ENCODE data around the gene INHBC.

INHBC gene

DNA sequence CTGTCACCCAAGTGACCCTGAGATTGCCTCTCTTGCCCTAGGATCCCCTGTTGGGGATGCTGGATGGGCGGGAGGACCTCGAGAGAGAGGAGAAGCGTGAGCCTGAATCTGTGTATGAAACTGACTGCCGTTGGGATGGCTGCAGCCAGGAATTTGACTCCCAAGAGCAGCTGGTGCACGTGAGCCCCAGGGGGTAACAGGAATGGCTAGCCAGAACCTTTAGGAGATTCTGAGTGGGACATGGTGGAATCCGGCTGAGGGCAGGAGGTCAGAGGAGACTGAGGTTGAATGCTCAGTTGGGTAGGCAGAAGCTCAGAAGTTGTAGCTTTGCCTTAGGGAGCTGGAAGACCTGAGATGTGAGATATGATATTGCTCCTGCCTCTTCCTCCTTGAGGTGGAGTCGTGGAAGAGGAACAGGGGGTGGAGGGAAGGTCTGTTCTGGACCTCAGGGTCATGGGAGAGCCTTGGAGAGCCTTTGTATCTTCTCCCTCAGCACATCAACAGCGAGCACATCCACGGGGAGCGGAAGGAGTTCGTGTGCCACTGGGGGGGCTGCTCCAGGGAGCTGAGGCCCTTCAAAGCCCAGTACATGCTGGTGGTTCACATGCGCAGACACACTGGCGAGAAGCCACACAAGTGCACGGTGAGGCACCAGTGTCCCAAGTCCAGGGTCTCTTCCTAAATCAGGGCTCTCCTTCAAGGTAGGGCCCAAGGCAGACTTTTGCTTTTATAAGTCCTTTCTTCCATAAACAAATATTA, 31.3 kb downstream of the INHBC start:
- Histone ChIP-seq H3K36me3 (ENCODE audit: low read length) (no peaks in the 10 kb centered on the region), H3K27me3 (ENCODE audit: low read length) (no peaks in the 10 kb centered on the region), H3K79me2 (ENCODE audit: insufficient read depth, low read length) (no peaks in the 10 kb centered on the region; the same call in 1 of the 2 replicates), H3K9ac (ENCODE audit: low read length) (no peak overlapping the region), H2AFZ (ENCODE audit: low read depth, low read length, severe bottlenecking) (no peak overlapping the region), H4K20me1 (ENCODE audit: low read depth, low read length) (no peaks in the 10 kb centered on the region), H3K9me3 (ENCODE audit: insufficient read depth, low read length) (no peaks in the 10 kb centered on the region), H3K4me2 (ENCODE audit: low read depth, low read length, poor library complexity, severe bottlenecking) (no peak overlapping the region), H3K9me2 (replicated peaks; ENCODE audit: insufficient read depth, low read length) (no peaks in the 10 kb centered on the region), H3K27ac (ENCODE audit: low read depth, low read length) (no peak overlapping the region), H3F3A (ENCODE audit: insufficient read depth) (peaks cover 2% of the 10 kb centered on the region; the same call in 1 of the 2 replicates), H3K4me3 (ENCODE audit: insufficient read depth, low read length, poor library complexity, severe bottlenecking) (no peak overlapping the region)
- no peak for TF ChIP-seq EZH2phosphoT487 (conservative IDR thresholded peaks at IDR 0.05; ENCODE audit: low read length)
- TF ChIP-seq, protein P1, sequence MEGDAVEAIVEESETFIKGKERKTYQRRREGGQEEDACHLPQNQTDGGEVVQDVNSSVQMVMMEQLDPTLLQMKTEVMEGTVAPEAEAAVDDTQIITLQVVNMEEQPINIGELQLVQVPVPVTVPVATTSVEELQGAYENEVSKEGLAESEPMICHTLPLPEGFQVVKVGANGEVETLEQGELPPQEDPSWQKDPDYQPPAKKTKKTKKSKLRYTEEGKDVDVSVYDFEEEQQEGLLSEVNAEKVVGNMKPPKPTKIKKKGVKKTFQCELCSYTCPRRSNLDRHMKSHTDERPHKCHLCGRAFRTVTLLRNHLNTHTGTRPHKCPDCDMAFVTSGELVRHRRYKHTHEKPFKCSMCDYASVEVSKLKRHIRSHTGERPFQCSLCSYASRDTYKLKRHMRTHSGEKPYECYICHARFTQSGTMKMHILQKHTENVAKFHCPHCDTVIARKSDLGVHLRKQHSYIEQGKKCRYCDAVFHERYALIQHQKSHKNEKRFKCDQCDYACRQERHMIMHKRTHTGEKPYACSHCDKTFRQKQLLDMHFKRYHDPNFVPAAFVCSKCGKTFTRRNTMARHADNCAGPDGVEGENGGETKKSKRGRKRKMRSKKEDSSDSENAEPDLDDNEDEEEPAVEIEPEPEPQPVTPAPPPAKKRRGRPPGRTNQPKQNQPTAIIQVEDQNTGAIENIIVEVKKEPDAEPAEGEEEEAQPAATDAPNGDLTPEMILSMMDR (IDR thresholded peaks at IDR 0.05; ENCODE audit: insufficient read depth, low read length, poor library complexity, severe bottlenecking), result no peak

DNA sequence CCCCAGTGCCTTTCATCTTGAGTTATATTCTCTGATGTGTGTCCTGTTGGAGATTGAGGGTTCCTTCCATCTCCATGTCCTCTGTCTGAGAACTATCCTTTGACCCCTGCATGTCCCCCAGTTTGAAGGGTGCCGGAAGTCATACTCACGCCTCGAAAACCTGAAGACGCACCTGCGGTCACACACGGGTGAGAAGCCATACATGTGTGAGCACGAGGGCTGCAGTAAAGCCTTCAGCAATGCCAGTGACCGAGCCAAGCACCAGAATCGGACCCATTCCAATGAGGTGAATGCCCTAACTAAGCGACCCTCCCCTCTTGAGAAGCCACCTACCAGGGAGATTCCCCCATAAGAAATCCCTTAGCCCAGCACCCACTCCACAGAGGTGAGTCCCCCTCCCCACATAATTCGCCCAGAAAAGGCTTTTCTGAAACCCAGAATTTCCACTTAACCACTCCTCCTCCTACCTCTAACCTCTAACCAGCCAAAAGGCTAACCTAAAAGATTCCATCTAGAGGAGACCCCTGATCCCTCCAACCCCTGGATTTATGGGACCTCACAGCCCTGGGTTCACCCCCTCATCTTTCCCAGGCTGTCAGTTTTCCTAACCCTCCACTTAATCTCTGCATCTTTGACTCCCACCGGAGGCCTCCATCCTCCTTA, 32.8 kb downstream of the INHBC start:
- Histone ChIP-seq H2AFZ (ENCODE audit: low read depth, low read length, severe bottlenecking) (no peak overlapping the region), H3K9me3 (ENCODE audit: insufficient read depth, low read length) (no peaks in the 10 kb centered on the region), H3K27me3 (ENCODE audit: low read length) (no peaks in the 10 kb centered on the region), H3K9me2 (replicated peaks; ENCODE audit: insufficient read depth, low read length) (no peaks in the 10 kb centered on the region), H3K4me2 (ENCODE audit: low read depth, low read length, poor library complexity, severe bottlenecking) (no peak overlapping the region), H3K27ac (ENCODE audit: low read depth, low read length) (no peak overlapping the region), H3F3A (ENCODE audit: insufficient read depth) (no peaks in the 10 kb centered on the region), H3K79me2 (ENCODE audit: insufficient read depth, low read length) (no peaks in the 10 kb centered on the region), H4K20me1 (ENCODE audit: low read depth, low read length) (no peaks in the 10 kb centered on the region), H3K4me3 (ENCODE audit: insufficient read depth, low read length, poor library complexity, severe bottlenecking) (no peak overlapping the region), H3K9ac (ENCODE audit: low read length) (no peak overlapping the region), H3K36me3 (ENCODE audit: low read length) (no peaks in the 10 kb centered on the region)
- TF ChIP-seq EZH2phosphoT487 (conservative IDR thresholded peaks at IDR 0.05; ENCODE audit: low read length), result no peak

- no peak for TF ChIP-seq EZH2phosphoT487 (conservative IDR thresholded peaks at IDR 0.05; ENCODE audit: low read length)
- H2AFZ ChIP-seq (ENCODE audit: low read depth, low read length, severe bottlenecking), result no peak overlapping the region
- no peaks in the 10 kb centered on the region for H4K20me1 ChIP-seq (ENCODE audit: low read depth, low read length)
- H3K36me3 ChIP-seq (ENCODE audit: low read length), result no peaks in the 10 kb centered on the region
- H3K9me3 ChIP-seq (ENCODE audit: insufficient read depth, low read length), result no peaks in the 10 kb centered on the region
- H3K4me2 ChIP-seq (ENCODE audit: low read depth, low read length, poor library complexity, severe bottlenecking), result no peak overlapping the region
- no peak overlapping the region for H3K4me3 ChIP-seq (ENCODE audit: insufficient read depth, low read length, poor library complexity, severe bottlenecking)
- H3F3A ChIP-seq (ENCODE audit: insufficient read depth), result no peaks in the 10 kb centered on the region
- H3K27me3 ChIP-seq (ENCODE audit: low read length), result no peaks in the 10 kb centered on the region
- no peak overlapping the region for H3K27ac ChIP-seq (ENCODE audit: low read depth, low read length)
- H3K9me2 ChIP-seq (replicated peaks; ENCODE audit: insufficient read depth, low read length), result no peaks in the 10 kb centered on the region
- no peak overlapping the region for H3K9ac ChIP-seq (ENCODE audit: low read length)
- H3K79me2 ChIP-seq (ENCODE audit: insufficient read depth, low read length), result no peaks in the 10 kb centered on the region
Measured at GRCh38 chr12:57467915-57468314, 33.3 kb downstream of the INHBC start.

GRCh38 chr12:57469296-57470164, 34.9 kb downstream of the INHBC start:
- no peaks in the 10 kb centered on the region for H3K27me3 ChIP-seq (ENCODE audit: low read length)
- H4K20me1 ChIP-seq (ENCODE audit: low read depth, low read length), result no peaks in the 10 kb centered on the region
- H3K4me2 ChIP-seq (ENCODE audit: low read depth, low read length, poor library complexity, severe bottlenecking), result no peak overlapping the region
- H3K9ac ChIP-seq (ENCODE audit: low read length), result no peak overlapping the region
- TF ChIP-seq, protein P1 (IDR thresholded peaks at IDR 0.05; ENCODE audit: insufficient read depth, low read length, poor library complexity, severe bottlenecking), result no peak
- TF ChIP-seq EZH2phosphoT487 (conservative IDR thresholded peaks at IDR 0.05; ENCODE audit: low read length), result no peak
- no peaks in the 10 kb centered on the region for H3K36me3 ChIP-seq (ENCODE audit: low read length)
- H3K27ac ChIP-seq (ENCODE audit: low read depth, low read length), result no peak overlapping the region
- H2AFZ ChIP-seq (ENCODE audit: low read depth, low read length, severe bottlenecking), result no peak overlapping the region
- no peak overlapping the region for H3K4me3 ChIP-seq (ENCODE audit: insufficient read depth, low read length, poor library complexity, severe bottlenecking)
- H3F3A ChIP-seq (ENCODE audit: insufficient read depth), result no peaks in the 10 kb centered on the region
- H3K79me2 ChIP-seq (ENCODE audit: insufficient read depth, low read length), result no peaks in the 10 kb centered on the region
- H3K9me2 ChIP-seq (replicated peaks; ENCODE audit: insufficient read depth, low read length), result no peaks in the 10 kb centered on the region
- H3K9me3 ChIP-seq (ENCODE audit: insufficient read depth, low read length), result no peaks in the 10 kb centered on the region

All from SU-DHL-6 (cell line).